Lower leg skin (tissue), 3 donors: Measurements from ENCODE around the gene TRIM75.
"Not testable (repeated sequence)": the region's sequence is repeated elsewhere in the genome, so short reads cannot be mapped to it uniquely, and the experiment has no call there.

Experiments used
- POLR2A ChIP-seq, 2 donors: fragments of 450-650 bp; IDR thresholded peaks; one replicate each; pipeline ENCODE4 v1.6.1; 2016 to 2017; ENCODE audit warnings: antibody characterized with exemption in 2 of 2, mild to moderate bottlenecking in 1 of 2, moderate library complexity in 1 of 2
- TF ChIP-seq, protein P1 (sequence below), 3 donors: fragments of 450-650 bp; IDR thresholded peaks; one replicate each; pipeline ENCODE4 v1.5.1; 2016; ENCODE audit warnings: antibody characterized with exemption in 3 of 3, mild to moderate bottlenecking in 3 of 3, moderate library complexity in 2 of 3

- not testable (repeated sequence) for TF ChIP-seq POLR2A (IDR thresholded peaks at IDR 0.05)
- TF ChIP-seq, protein P1, sequence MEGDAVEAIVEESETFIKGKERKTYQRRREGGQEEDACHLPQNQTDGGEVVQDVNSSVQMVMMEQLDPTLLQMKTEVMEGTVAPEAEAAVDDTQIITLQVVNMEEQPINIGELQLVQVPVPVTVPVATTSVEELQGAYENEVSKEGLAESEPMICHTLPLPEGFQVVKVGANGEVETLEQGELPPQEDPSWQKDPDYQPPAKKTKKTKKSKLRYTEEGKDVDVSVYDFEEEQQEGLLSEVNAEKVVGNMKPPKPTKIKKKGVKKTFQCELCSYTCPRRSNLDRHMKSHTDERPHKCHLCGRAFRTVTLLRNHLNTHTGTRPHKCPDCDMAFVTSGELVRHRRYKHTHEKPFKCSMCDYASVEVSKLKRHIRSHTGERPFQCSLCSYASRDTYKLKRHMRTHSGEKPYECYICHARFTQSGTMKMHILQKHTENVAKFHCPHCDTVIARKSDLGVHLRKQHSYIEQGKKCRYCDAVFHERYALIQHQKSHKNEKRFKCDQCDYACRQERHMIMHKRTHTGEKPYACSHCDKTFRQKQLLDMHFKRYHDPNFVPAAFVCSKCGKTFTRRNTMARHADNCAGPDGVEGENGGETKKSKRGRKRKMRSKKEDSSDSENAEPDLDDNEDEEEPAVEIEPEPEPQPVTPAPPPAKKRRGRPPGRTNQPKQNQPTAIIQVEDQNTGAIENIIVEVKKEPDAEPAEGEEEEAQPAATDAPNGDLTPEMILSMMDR (IDR thresholded peaks at IDR 0.05): not testable (repeated sequence)
Observed at GRCh38 chr4:165025782-165026181, 27.9 kb upstream of the TRIM75 start.
